TTC549 (cell line): Measurements from ENCODE around the gene NOVA2.

Source experiments
- FAIRE-seq: peaks from 2 replicates; lab custom pipeline; 2012; peaks lifted over from hg19 to GRCh38; lab: Jason Lieb, UNC

NOVA2 gene

DNA sequence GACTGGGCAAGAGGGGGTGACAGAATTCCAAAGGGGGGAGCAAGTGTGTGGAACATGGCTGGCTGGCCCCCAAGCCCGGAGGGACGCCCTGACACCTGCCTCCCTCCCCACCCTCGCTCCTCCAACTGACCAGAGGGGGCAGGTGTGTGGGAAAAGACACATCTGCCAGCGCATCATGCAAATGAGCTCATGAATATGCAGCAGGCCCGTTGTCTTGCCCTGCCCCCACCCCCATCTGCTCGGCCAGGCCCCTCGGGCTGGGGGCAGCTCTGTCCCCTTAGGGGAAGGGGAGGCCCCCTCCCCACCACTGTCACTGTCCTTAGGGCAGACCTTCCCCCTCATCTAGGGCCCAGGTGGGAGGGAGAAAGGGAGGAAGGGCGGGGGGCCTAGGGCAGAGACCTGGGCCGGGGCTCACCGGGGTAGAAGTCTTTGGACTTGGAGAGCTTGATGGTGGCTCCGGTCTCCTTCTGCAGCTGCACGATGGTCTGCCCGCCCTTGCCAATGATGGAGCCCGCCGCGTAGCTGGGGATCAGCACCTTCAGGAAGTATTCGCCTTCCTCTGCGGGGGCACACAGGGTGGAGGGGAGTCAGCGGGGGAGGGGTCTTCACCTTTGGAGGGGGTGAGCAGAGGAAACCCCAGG, 12.9 kb downstream of the NOVA2 start:
- FAIRE-seq: no peak

DNA sequence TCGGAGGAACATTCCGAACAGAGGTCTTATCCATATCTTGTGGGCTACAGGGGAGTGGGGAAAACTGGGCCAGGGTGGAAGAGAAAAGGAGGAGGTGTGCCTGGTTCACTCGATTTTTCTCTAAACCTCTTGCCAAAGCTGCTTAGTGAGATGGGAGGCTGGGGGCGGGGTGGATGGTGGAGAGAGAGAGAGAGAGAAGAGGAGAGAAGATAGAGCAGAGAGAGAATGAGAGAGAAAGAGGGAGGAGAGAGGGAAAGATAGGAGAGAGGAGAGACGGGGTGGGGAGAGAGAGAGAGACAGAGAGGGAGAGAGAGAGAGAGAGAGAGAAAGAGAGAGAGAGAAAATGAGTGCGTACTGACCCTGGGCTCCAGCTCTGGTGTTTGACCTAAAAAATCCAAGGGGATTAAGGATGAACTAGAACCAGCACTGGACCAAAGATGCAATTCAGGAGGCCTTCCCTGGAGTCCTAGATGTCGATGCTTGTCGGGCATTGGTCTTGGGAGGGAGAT, 14.1 kb downstream of the NOVA2 start:
- FAIRE-seq: no peak

DNA sequence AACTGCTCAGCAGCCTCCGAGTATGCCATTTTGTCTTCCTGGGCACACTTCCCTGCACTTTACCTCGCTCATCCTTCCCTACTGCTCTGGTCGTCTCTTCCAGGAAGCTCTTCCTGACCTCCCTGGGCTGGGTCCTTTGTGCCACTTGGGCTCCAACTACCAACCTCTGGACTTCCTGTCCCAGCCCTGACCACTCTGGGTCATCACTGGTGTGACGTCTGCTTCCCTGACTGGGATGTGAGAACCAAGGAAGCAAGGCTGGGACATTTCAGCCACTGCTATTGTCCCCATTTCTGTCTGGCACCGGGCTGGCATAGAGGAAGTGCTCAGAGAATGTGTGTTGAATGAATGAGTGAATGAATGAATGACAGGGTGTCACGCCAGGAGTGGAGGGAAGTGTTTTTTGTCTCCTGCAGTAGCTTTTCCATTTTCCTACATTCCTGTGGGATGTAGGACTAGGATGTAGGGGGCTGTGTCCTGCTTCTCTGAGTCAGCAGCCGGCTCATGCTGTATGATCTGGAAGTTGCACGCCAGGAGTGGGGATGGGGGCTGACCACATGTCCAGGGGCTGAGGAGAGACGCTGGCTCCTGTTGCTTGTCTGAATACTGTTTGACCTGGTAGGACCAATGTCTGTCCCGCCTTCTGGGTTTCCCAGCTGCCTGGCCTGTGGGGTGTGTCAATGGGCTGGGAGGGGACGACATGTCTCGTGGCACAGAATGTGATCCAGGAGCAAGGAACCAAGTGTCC, 14.7 kb downstream of the NOVA2 start:
- FAIRE-seq: no peak

DNA sequence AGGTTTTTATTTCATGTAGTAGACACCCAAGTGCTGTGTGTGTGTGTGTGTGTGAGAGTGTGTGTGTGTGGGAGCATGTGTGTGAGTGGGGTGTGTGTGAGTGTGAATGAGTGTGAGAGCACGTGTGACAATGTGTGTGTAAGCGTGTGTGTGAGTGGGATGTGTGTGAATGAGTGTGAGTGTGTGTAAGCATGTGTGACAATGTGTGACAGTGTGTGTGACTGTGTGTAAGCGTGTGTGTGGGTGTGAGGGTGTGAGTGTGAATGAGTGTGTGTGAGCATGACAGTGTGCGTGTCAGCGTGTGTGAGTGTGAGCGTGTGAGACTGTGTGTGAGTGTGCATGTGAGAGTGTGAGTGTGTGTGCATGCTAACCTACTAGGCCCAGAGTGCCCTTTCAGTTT, 15.3 kb downstream of the NOVA2 start:
- FAIRE-seq: no peak

DNA sequence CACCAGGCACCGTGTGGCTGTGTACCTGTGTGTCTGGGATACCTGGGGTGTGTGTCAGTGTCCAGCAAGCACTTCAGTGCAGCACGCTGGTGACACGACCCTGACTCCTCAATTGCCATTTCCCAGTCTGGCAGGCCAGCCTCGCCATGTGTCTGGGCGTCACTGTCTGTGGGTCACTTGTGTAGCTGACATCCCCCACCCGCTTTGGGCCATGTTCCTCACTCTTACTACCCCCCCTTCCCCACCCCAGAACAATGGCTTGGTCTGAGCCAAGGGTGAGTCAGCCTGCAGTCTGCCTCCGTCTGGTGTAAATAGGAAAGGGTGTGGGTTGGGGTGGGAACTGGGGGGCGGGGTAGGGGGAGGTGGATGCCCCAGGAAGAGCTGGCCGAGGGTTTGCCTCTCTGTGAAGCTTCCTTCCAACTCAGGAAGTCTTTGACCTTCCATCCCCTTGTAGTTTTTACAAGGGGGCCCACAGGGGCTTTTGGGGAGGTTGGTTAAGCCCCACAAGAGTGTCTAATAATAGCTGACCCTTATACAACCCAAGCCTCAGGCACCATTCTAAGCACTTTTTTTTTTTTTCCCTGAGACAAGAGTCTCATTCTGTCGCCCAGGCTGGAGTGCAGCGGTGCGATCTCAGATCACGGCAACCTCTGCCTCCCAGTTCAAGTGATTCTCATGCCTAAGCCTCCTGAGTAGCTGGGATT, 17.6 kb downstream of the NOVA2 start:
- FAIRE-seq: no peak

DNA sequence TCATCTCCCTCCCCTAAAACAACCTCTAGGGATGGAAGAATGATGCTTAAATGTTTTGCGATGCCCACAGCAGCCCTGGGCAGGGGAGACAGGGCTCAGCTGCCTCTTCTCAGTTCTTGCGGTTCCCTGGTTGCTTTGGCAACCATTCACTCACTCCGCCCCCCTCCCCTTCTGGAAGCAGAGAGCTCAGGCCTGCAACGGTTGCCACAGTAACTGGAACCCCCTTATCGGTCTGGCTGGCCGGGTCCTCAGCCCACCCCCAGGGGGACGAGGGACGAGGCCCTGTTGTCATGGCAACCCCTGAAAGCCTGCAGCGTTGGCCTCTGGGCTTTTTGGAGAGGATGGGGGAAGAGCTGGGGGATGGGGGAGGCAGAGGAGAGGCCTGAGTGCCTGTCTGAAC, 19.5 kb downstream of the NOVA2 start:
- no peak for FAIRE-seq

DNA sequence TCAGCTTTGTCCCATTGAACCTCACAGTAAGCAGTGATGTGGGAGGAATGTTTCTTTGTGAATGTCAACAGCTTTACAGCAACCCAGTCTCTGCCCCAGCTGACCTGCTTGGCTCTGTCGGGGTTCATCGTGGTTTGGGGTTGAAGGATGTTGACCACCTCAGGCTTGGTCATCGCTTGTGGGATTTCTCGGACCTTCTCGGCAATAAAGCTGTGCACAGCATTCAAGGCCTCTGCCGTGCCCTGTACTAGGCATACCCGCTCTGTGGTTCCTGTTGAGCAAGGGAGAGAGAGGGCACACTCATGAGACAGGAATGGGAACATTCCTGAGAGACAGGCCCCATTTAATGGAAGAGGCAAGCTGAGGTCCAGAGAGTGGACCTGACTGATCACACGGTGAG, 20.0 kb downstream of the NOVA2 start:
- FAIRE-seq: no peak

DNA sequence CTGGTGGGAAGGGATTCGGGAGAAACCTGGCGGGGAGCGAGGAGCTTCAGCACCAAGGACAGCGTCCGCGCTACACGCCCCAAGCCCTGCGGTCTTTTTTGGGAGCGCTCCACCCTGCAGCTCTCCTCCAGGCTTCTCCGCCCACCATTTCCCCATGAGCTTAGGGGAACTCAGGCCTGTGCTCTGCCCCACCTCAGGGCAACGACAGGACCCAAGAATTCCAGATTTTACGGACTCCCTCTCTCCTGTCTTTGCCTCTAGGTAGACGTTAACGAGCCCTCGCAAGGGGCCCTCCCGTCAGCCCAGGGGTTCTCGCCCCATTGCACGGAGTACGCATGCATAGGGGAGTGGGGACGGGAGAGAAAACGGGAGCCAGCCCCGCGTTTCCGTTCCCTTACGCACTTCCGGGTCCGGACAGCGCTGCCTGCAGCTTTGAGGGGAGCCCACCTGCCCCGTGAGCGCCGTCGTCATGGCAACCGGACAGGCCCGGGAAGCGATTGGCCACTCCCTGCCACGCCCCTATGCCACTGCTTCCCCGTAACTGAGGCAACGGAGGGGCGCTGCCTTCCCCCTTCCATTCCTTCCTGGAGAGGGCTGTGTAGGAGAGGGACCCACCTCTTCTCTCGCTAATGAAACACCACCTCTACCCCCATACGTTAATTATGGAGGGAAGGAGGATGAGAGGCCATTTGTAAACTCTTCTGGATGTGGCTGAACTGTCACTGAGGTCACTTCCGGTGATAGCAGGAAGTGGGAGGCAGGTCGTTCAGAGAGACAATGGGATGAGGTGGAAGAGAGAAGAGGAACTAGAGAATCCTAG, 20.8 kb downstream of the NOVA2 start:
- no peak for FAIRE-seq

DNA sequence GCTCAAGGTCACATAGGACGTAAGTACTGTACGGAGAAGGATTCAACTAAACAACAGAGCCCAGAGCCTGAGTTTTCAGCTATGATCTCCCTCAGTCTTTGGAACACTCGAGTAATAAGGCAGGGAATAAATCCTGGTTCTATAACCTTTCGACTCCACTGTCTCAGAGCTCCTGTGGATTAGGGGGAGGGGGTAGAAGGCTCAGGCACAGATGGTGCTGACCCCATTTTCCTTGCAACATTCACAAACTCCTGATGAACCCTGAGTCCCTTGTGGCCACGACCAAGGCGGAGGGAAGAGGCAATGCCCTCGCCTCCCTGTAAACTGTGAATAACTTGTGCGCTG, 21.4 kb downstream of the NOVA2 start:
- FAIRE-seq: no peak

DNA sequence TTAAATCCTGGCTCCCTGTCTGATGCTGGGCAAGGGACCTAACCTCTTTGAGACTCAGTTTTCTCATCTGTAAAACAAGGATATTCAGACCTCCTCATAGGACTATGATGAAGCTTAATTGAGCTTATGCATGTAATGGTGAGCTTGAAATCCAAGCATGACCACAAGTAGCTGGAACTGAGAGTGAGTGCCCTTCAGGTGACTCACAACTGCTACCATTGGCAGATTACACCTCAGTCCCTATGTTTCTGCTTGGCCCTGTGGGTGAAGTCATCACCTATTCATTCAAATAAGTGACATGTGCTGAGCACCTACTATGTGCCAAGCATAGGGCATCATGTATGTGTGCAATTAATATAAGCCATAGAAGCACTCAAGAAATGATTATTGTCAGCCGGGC, 25.7 kb downstream of the NOVA2 start:
- no peak for FAIRE-seq

DNA sequence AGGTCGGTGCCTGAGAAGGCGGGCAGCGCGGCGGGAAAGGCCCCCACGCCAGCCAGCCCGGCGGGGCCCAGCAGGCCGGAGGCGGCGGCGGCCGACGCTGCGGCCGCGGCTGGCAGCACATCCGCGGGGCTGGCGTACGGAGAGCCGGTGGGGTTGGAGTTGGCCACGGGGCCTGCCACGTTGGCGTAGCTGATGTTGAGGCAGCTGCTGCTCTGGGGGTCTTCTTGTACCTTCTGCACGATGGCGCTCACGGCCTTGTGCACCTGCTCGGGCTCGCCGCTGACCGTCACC, 33.2 kb downstream of the NOVA2 start:
- no peak for FAIRE-seq

DNA sequence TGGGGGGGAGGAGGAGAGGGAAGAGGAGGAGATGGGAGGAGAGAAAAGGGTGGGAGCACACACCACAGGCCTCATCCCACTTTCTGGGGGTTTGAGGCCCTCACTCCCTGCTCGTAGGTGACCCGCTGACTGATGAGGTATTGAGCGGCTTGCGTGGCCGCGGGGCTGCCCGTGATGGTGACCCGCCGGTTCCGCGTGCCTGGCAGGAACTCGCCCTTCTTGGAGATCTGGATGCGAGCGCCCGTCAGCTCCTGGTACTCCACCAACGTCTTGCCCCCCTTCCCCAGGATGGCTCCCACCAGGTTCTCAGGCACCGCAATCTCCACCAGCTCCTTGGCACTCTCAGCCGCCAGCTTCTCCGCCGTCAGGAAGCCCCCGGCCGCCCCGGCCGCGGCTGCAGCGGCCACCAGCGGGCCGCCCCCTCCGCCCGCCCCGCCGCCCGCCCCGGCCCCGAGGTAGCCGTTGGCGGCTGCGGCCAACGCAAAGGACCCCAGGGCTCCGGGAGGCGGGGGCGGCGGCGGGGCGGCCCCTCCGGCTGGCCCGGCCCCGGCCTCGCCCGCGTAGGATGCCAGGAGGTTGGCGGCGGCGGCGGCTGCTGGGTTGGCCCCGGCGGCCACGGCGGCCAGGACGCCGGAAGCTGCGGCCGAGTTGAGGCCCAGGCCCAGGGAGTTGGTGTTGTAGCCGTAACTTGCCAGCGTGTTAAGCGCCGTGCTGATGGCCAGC, 33.7 kb downstream of the NOVA2 start:
- no peak for FAIRE-seq

DNA sequence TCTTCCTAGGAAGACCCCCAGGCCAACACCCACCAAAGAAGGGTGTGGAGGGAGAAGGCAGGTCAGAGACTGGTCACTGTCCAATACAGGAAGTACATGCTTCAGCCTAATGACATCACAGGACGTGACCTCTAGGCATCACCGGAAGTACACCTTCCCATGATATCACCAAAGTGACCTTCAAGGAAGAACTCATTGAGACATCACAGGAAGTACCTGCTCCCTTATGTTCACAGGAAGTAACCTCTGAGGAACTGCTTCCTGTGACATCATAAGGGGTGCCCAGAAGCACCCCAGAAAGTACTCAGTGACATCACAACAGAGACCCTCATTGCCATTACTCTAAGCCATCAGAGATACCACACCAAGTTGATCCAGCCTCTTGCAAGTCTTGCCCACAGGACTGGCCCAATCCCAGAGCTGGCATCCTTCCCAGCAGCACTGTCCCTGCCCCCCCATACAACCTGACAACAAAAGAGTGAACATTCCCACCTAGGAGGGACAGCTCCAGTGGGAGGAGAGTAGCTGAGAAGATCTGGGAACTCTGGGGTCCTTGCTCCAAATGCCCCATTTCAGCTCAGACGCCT, 34.8 kb downstream of the NOVA2 start:
- FAIRE-seq: no peak

DNA sequence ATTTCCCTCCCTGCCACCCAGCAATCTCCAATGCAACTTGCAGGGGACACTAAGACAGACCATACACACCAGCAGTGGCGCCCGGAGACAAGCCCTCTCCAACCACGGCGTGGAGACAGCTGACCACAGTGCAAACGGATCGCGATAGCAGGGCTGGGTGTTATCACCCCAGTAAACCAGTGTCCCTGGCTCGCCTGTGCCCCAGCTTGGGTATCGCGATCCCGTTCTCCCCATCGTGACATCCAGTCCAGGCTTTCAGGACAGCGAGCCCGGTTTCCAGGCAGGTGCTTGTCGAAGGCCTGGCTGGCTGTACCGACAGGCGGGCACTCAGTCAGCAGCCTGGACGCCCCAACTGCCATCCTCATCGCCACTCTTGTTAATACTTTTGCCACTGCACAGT, 38.4 kb downstream of the NOVA2 start:
- no peak for FAIRE-seq

DNA sequence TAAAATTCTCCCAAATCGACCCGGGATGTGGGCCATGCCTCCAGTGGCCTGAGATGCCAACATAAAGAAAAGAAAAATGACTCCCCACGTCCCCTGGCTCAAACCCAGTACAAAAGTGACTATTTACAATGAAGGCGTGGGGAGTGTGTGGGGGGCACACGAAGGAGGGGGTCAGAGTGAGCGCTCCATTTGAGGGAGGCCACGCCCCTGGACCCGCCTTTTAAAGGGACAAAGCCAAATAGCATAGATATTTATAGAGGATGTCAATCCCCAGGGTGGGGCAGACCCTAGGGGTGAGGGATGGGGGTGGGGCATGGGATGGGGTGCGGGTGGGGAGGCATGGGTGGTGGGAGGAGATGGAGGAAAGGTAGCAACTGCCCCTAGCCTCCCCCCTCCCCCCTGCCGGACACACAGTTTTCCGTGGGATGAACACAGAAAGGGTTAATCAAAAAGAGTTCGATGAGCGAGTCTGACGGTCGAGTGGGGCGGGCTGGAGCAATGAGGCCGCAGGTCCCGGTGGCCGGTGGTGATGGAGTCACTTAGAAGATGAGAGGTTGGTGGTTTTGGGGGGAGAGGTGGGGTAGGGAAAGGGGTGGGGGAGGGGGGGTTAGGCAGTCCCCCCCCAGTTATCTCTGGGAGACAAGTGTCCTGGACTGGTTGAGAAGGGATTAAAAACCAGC, 39.0 kb downstream of the NOVA2 start:
- FAIRE-seq: no peak

DNA sequence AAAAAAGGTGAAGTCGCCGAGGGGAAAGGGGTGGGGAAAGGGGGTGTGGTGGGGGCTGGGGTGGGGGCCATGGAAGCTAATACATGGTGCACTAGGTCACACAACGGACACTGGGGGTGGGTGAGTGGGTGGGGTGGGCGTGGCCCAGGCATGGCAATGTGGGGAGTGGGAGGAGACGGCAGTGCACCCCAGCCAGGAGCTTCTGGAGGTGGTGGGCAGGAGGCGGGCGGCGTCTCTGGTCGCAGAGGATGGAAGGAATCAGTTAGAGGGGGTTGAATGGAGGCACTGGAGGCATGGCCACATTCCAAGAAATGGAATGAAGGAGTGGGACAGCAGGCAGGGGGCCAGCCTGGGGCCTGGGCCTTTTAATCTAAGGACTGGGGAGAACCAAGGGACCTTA, 39.9 kb downstream of the NOVA2 start:
- no peak for FAIRE-seq

DNA sequence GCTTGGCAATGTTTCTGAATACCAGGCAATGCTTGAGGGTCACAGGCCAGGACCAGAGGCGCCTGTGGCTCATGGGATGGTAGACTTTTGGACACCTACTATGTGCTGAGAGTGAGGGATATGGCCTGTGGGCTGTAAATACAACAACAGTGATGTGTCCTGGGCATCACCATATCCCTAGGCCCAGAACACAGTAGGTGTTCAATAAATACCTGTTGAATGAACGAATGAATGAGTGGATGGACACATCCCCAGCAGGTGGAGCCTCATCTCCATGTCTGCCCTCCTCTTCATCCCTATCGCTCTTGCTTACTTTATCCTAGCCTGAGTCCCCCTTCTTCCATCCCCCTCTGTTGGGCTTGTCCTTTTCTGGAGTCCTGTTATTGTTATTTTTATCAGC, 42.6 kb downstream of the NOVA2 start:
- no peak for FAIRE-seq

DNA sequence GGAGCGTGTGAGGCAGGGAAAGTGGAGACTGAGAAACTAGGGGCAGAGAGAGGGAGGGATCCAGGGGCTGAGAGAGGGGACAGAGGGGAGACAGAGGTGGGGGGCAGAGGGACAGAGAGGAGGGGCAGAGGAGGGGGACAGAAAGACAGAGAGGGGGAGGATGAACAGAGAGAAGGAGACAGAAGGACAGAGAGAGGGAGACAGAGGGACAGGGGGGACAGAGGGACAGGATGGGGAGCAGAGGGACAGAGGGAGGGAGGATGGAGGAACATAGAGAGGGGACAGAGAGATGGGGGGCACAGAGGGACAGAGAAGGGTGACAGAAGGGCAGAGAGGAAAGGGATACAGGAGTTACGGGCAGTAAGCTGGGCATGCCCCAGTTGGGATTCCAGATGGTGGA, 44.4 kb downstream of the NOVA2 start:
- FAIRE-seq: no peak

DNA sequence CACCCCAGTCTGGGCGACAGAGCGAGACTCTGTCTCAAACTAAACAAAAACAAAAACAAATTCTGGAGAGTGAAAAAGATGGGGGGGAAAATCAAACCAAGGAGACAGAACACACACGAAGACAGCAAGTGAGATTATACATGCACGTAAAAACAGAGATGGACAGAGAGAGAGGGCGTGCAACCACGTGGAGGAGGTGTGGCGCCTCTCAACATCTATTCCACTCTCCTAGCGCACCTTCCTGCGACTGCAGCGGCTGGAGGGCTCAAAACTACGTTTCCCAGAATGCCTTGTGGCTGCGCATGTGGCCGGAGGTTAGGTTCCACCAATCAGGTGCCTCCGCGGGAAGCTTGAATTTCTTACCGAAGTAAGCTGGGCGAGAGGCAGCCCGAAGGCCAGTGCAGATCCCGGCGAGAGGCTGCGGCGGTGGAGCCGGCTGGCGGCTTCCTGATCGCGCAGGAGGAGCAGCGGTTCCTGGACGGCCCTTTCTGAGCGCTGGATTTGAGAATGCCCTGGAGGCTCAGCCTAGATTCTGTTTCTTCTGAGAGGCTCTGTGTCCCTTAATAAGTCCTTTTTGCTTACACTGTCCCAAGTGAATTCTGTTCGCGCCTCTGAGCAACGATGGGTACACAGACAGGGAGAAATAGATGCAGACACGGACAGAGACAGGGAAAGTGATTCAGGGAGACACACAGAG, 46.0 kb downstream of the NOVA2 start:
- peak; percentile 39 for FAIRE-seq

DNA sequence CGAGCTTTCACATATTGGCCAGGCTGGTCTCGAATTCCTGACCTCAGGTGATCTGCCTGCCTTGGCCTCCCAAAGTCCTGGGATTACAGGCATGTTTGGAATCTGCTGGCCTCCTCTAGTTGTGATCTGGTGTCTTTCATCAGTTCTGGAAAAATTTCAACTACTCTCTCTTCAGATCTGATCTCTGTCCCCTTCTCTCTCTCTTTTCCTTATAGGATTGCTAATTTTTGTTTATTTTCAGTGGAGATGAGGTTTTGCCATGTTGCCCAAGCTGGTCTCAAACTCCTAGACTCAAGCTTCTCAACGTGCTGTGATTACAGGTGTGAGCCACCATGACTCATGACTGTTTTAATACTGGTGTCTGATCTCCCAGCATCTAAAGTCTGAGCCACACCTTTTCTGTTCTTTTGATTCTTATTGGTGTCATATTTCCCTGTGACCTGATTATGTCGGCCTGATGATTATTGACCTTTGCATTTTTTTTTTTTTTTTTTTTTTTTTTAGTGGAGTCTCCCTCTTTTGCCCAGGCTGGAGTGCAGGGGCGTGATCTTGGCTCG, 48.7 kb downstream of the NOVA2 start:
- no peak for FAIRE-seq
